SK-N-SH treated with all-trans-retinoic acid at 6 μM for 48 hours (cell line): ENCODE data around the gene KMO.

Experiments used
- CSRNP3 ChIP-seq: fragments of 250-450 bp; sonication (Bioruptor Pico); IDR thresholded peaks from 2 replicates; pipeline ENCODE4 v1.5.1; 2021; ENCODE audit warnings: mild to moderate bottlenecking, moderate library complexity
- OSR1 ChIP-seq: fragments of 250-450 bp; sonication (Bioruptor Pico); IDR thresholded peaks from 2 replicates; pipeline ENCODE4 v1.8.0; 2022; ENCODE audit warnings: moderate library complexity, mild to moderate bottlenecking, inconsistent platforms
- RARB ChIP-seq: fragments of 250-450 bp; sonication (Bioruptor Pico); IDR thresholded peaks from 2 replicates; pipeline ENCODE4 v1.8.0; 2021; ENCODE audit warnings: mild to moderate bottlenecking, moderate library complexity
- SNAI2 ChIP-seq: fragments of 250-450 bp; sonication (Bioruptor Pico); IDR thresholded peaks from 2 replicates; pipeline ENCODE4 v1.5.0; 2020; ENCODE audit warnings: mild to moderate bottlenecking, moderate library complexity
- ZNF8 ChIP-seq: fragments of 450-650 bp; formaldehyde crosslinking; IDR thresholded peaks from 2 replicates; pipeline ENCODE4 v1.5.0; 2020; ENCODE audit warnings: mild to moderate bottlenecking, moderate library complexity
- TF ChIP-seq, protein P1 (sequence below): fragments of 250-450 bp; sonication (Bioruptor Pico); IDR thresholded peaks from 2 replicates; pipeline ENCODE4 v1.5.1; 2020; ENCODE audit warnings: low read depth, mild to moderate bottlenecking, moderate library complexity
- TF ChIP-seq, protein P2 (sequence below): fragments of 250-450 bp; sonication (Bioruptor Pico); IDR thresholded peaks from 2 replicates; pipeline ENCODE4 v1.8.0; 2021; ENCODE audit warnings: low read depth, mild to moderate bottlenecking, moderate library complexity, borderline replicate concordance

DNA sequence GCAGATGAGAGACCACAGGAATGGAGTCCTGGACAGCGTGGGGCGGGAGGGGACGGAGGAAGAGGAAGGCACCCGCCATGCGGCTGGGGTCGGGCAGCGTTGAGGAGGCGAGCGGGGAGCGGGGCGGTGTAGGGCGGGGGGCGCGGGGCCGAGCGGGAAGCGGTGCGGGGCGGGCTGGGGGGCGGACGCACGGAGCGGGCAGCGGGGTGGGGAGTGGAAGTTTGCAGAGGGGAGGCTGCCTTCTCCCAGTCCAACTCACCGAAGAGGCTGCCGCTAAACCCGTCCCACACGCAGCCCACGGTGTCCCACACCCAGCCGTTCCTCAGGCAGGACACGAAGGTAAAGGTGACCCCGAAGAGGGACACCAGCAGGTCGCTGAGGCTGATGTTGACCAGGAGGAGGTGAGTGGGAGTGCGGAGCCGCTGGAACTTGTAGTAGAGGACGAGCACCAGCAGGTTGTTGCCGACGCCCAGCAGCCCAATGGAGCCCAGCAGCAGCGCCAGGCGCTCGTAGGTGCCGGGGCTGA is 107.5 kb downstream of the KMO start:
- no peak for TF ChIP-seq OSR1 (CRISPR knock-in tag)
- no peak for TF ChIP-seq RARB (CRISPR knock-in tag)
- TF ChIP-seq SNAI2 (CRISPR knock-in tag), result no peak
- TF ChIP-seq, protein P1, sequence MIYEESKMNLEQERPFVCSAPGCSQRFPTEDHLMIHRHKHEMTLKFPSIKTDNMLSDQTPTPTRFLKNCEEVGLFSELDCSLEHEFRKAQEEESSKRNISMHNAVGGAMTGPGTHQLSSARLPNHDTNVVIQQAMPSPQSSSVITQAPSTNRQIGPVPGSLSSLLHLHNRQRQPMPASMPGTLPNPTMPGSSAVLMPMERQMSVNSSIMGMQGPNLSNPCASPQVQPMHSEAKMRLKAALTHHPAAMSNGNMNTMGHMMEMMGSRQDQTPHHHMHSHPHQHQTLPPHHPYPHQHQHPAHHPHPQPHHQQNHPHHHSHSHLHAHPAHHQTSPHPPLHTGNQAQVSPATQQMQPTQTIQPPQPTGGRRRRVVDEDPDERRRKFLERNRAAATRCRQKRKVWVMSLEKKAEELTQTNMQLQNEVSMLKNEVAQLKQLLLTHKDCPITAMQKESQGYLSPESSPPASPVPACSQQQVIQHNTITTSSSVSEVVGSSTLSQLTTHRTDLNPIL, result no peak
- no peak for TF ChIP-seq CSRNP3 (CRISPR knock-in tag)
- no peak for TF ChIP-seq ZNF8 (CRISPR knock-in tag)
- TF ChIP-seq, protein P2, sequence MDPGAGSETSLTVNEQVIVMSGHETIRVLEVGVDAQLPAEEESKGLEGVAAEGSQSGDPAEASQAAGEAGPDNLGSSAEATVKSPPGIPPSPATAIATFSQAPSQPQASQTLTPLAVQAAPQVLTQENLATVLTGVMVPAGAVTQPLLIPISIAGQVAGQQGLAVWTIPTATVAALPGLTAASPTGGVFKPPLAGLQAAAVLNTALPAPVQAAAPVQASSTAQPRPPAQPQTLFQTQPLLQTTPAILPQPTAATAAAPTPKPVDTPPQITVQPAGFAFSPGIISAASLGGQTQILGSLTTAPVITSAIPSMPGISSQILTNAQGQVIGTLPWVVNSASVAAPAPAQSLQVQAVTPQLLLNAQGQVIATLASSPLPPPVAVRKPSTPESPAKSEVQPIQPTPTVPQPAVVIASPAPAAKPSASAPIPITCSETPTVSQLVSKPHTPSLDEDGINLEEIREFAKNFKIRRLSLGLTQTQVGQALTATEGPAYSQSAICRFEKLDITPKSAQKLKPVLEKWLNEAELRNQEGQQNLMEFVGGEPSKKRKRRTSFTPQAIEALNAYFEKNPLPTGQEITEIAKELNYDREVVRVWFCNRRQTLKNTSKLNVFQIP (CRISPR knock-in tag), result no peak
